Mucosa of descending colon (tissue), 3 donors: ENCODE data around the gene MCMBP. TPM values are rescaled to one million over a fixed set of nuclear protein-coding genes. Genes with fewer than 3 reads are reported as not detected.
"Not testable (repeated sequence)": the region's sequence is repeated elsewhere in the genome, so short reads cannot be mapped to it uniquely, and the experiment has no call there.

ENCODE experiments used
- ATAC-seq: fragments of 200-7000 bp; cut with Tn5 transposase; one replicate; pipeline ENCODE4 v1.9.1; 2020; ENCODE audit warnings: mild to moderate bottlenecking, moderate library complexity
- DNase-seq, 3 donors: peaks; one replicate each; pipeline ENCODE4 v3.0.0-alpha.2; 2020
- H3K36me3 ChIP-seq: fragments of 200-600 bp; one replicate; pipeline ENCODE4 v1.8.0; 2021; ENCODE audit warnings: low read depth, mild to moderate bottlenecking
- H3K4me1 ChIP-seq: fragments of 200-600 bp; one replicate; pipeline ENCODE4 v1.8.0; 2021; ENCODE audit warnings: low read depth, mild to moderate bottlenecking
- H3K4me3 ChIP-seq: fragments of 200-600 bp; one replicate; pipeline ENCODE4 v1.8.0; 2021; ENCODE audit warnings: mild to moderate bottlenecking
- H3K9me3 ChIP-seq: fragments of 200-600 bp; one replicate; pipeline ENCODE4 v1.8.0; 2021; ENCODE audit warnings: mild to moderate bottlenecking
- intact Hi-C, 2 donors: fragments of 100-400 bp; cut with DNase I in 1 of 2; cut with micrococcal nuclease in 1 of 2; formaldehyde crosslinking; loops; one replicate each; pipeline versions ENCODE4 v1.11.0 to v1.11.1; 2022; cut with DNase I, micrococcal nuclease
- total RNA-seq, 3 donors: library from RNA; stranded (reverse); fragmentation: NEBNext Ultra II Directional in 2 of 3; extraction: Animal tissue kit (Norgen Biotek cat#: 25700) in 2 of 3; gene quantifications; one replicate each; pipeline versions ENCODE4 v1.2.1 to v1.2.4, GENCODE V29; 2021 to 2023
- TF ChIP-seq, protein P1 (sequence below): fragments of 200-600 bp; IDR thresholded peaks from one replicate; pipeline ENCODE4 v1.8.0; 2022; ENCODE audit warnings: antibody characterized with exemption, mild to moderate bottlenecking
- donor health status: DM: no; HTN: no; CAD: no; lungs with moderate emphysema.
- donor health status: DM: no; HTN: no; CAD: no.
- donor health status: DM: no; HTN: yes; CAD: no.

The MCMBP gene
- total RNA-seq, 3 donors from 2014 or later = 38.8 to 50.4 (median 39.6) TPM

DNA sequence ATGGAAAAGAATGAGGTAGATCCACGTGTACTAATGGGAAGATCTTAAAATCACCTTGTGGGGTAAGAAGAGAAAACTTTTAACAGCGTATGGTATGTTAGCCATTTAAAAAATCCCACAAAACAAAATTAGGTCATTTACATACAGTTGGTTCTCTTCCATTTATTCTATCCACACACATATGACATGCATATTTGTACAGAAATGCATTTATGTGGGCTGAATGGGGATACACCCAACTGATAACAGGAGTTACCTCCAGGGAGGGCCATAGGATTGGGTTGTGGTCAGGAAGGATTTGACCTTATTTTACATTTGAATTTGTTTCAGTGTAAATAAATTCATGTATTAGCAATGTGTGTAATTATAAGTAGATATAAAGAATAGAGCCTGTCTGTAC lies 71.5 kb downstream of the MCMBP start:
- intact Hi-C loops = no loop called here
- no peaks in the 10 kb centered on the region for H3K36me3 ChIP-seq
- no peak for ATAC-seq
- H3K4me3 ChIP-seq = no peak overlapping the region
- TF ChIP-seq, protein P1, sequence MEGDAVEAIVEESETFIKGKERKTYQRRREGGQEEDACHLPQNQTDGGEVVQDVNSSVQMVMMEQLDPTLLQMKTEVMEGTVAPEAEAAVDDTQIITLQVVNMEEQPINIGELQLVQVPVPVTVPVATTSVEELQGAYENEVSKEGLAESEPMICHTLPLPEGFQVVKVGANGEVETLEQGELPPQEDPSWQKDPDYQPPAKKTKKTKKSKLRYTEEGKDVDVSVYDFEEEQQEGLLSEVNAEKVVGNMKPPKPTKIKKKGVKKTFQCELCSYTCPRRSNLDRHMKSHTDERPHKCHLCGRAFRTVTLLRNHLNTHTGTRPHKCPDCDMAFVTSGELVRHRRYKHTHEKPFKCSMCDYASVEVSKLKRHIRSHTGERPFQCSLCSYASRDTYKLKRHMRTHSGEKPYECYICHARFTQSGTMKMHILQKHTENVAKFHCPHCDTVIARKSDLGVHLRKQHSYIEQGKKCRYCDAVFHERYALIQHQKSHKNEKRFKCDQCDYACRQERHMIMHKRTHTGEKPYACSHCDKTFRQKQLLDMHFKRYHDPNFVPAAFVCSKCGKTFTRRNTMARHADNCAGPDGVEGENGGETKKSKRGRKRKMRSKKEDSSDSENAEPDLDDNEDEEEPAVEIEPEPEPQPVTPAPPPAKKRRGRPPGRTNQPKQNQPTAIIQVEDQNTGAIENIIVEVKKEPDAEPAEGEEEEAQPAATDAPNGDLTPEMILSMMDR = no peak
- no peak for DNase-seq
- H3K4me1 ChIP-seq = no peaks in the 10 kb centered on the region
- H3K9me3 ChIP-seq = no peaks in the 10 kb centered on the region

DNA sequence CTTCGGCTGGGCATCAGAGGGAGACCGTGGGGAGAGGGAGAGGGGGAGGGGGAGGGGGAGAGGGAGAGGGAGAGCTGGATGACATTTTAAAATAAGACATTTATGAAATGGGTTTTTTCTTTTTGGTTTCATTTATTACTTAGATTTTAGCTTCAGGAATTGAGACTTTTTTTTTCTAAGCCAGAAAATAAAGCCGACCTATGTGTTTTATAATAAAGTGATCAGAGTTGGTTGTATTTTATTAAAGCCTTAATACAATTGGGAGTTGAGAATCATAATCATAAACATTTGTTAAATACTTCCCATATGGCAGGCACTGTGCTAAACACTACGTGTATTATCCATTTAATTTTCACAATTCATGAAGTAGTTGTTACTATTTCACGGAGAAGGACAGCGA lies 76.6 kb downstream of the MCMBP start:
- DNase-seq = no peak
- ATAC-seq = no peak
- Histone ChIP-seq H3K9me3 (no peaks in the 10 kb centered on the region), H3K36me3 (no peaks in the 10 kb centered on the region), H3K4me1 (no peaks in the 10 kb centered on the region), H3K4me3 (no peak overlapping the region)
- TF ChIP-seq, protein P1 = no peak
- intact Hi-C loops = no loop called here

DNA sequence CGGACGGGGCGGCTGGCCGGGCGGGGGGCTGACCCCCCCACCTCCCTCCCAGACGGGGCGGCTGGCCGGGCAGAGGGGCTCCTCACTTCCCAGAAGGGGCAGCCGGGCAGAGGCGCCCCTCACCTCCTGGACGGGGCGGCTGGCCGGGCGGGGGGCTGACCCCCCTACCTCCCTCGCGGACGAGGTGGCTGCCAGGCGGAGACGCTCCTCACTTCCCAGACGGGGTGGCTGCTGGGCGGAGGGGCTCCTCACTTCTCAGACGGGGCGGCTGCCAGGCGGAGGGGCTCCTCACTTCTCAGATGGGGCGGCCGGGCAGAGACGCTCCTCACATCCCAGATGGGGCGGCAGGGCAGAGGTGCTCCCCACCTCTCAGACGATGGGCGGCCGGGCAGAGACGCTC lies 77.5 kb downstream of the MCMBP start:
- H3K36me3 ChIP-seq, H3K4me1 ChIP-seq, ATAC-seq, intact Hi-C loops, DNase-seq, H3K4me3 ChIP-seq, H3K9me3 ChIP-seq: not testable (repeated sequence)

DNA sequence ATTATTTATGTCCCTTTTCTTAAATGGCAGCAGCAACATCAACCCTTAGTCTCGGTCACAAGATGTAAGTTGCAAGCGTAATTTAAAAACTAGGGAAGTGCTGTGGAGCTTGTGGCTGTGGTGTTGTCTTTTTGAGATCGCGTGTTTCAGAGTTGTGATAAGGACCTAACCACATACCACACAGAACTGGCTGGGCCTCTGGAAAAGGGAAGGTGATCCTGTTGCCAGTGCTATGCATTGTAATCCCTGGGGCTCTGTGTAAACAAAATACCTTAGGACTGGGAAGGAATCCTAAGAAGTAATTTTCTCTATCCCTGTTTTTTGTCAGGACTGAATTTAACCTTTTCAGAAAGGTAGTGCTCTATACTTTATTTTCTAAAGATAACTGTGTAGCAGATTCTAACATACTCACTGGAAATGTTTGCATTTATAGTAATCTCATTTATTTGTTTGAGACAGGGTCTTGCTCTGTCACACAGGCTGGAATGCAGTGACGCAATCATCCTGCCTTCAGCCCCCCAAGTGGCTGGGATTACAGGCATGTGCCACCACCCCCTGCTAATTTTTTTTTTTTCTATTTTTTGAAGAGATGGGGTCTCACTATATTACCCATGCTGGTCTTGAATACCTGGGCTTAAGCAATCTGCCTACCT lies 86.4 kb downstream of the MCMBP start:
- no peaks in the 10 kb centered on the region for H3K36me3 ChIP-seq
- ATAC-seq (peak; percentile 25), DNase-seq (peak in 1 of 3 donors; percentile 13)
- intact Hi-C loops = no loop called here
- H3K4me1 ChIP-seq = no peaks in the 10 kb centered on the region
- TF ChIP-seq, protein P1 = no peak
- no peak overlapping the region for H3K4me3 ChIP-seq
- H3K9me3 ChIP-seq = no peaks in the 10 kb centered on the region

DNA sequence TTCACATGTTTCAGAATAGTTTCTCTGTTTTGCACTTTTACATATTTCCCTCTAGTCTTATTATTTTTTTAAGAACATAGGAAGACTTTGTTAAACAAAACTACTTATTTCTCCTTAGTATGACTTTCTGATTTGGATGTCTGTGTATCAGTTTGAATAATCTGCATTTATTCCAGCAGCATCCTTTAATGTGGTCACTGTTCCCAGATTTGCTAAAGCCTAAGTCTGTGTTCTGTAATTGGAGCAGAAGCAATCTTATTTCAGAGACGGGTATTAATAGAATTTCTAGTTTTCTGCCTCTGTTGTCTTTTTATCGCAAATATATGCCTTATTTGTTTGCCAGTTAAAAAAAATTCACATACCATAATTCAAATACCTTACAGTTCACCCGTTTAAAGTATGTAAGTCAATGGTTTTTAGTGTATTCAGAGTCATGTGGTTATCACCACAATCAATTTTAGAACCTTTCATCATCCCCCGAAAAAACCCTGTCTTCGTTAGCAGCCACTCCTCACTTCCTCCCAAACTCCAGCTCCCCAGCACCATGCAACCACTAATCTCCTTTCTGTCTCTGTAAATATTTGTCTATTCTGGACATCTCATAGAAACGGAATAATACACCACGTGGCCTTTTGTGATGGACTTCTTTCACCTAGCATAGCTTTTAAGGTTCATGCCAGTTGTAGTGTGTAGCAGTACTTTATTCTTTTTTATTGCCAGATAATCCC lies 88.1 kb downstream of the MCMBP start:
- DNase-seq = no peak
- ATAC-seq = no peak
- Histone ChIP-seq H3K4me3 (no peak overlapping the region), H3K36me3 (no peaks in the 10 kb centered on the region), H3K9me3 (no peaks in the 10 kb centered on the region), H3K4me1 (no peaks in the 10 kb centered on the region)
- intact Hi-C loops = no loop called here
- TF ChIP-seq, protein P1 = no peak

DNA sequence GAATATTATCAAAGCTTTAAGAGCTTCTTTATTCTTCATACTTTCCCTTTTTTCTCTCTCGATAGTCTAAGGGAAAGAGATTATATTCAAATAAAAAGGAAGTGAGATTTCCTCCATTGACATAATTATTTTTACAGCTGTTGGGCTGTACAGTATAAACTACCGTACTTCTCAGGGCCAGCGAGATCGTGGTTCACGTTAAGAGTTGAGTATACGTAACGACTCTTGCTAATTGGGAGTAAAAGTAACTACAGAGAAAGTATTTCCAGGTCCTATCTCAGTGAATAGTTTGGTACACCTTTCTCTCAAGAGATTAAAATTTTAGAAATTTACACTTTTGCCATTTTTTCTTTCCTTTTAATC lies 89.0 kb downstream of the MCMBP start:
- Histone ChIP-seq H3K4me1 (no peaks in the 10 kb centered on the region), H3K36me3 (no peaks in the 10 kb centered on the region), H3K9me3 (no peaks in the 10 kb centered on the region), H3K4me3 (no peak overlapping the region)
- ATAC-seq = no peak
- TF ChIP-seq, protein P1 = no peak
- no peak for DNase-seq
- intact Hi-C loops = no loop called here
